Uterus (tissue), 4 donors: Measurements from ENCODE around the gene HEATR5B. TPM values are rescaled to one million over a fixed set of nuclear protein-coding genes. Genes with fewer than 3 reads are reported as not detected.
"Not testable (repeated sequence)": the region's sequence is repeated elsewhere in the genome, so short reads cannot be mapped to it uniquely, and the experiment has no call there.

Source experiments
- DNase-seq, 2 donors: peaks; one replicate each; pipeline ENCODE4 v3.0.0-alpha.2; 2019 to 2020
- H3K27ac ChIP-seq, 2 donors: fragments of 200-600 bp; sonication (generic); 1 replicate in 1 of 2; 2 replicates in 1 of 2; pipeline ENCODE4 v1.5.1; 2016 to 2018
- H3K27me3 ChIP-seq, 2 donors: fragments of 200-600 bp; sonication (generic); one replicate each; pipeline ENCODE4 v1.5.1; 2018 to 2019; ENCODE audit warnings: control low read depth in 1 of 2
- H3K36me3 ChIP-seq, 2 donors: fragments of 200-600 bp; sonication (generic); one replicate each; pipeline ENCODE4 v1.5.1; 2019; ENCODE audit warnings: control low read depth in 1 of 2
- H3K4me1 ChIP-seq, 2 donors: fragments of 200-600 bp; sonication (generic); one replicate each; pipeline ENCODE4 v1.5.1; 2018 to 2019; ENCODE audit warnings: control low read depth in 1 of 2
- H3K4me3 ChIP-seq, 2 donors: fragments of 200-600 bp; sonication (generic); 1 replicate in 1 of 2; 2 replicates in 1 of 2; pipeline ENCODE4 v1.5.1; 2018 to 2019; ENCODE audit warnings: mild to moderate bottlenecking in 1 of 2
- H3K9me3 ChIP-seq, 2 donors: fragments of 200-600 bp; sonication (generic); one replicate each; pipeline ENCODE4 v1.5.1; 2019; ENCODE audit warnings: control low read depth in 1 of 2
- POLR2A ChIP-seq, 2 donors: fragments of 450-650 bp; IDR thresholded peaks; one replicate each; pipeline ENCODE4 v1.6.1; 2016; ENCODE audit warnings: antibody characterized with exemption in 2 of 2, mild to moderate bottlenecking in 1 of 2, moderate library complexity in 1 of 2
- intact Hi-C: fragments of 100-400 bp; cut with DNase I; formaldehyde crosslinking; loops from one replicate; pipeline ENCODE4 v1.15.1; 2023; ENCODE audit warnings: low total_unique reads
- total RNA-seq, 4 donors: library from RNA; depleted of rRNA in 3 of 4; stranded (reverse); fragments of >200 nt in 3 of 4; gene quantifications; one replicate each; pipeline versions ENCODE4 v1.1.0 to v1.2.4, GENCODE V29; 2014 to 2023
- TF ChIP-seq, protein P1 (sequence below), 4 experiments: fragments of 200-600 bp in 2 of 4; fragments of 450-650 bp in 2 of 4; sonication (generic) in 2 of 4; IDR thresholded peaks; one replicate each; pipeline ENCODE4 v1.5.1; 2016 to 2019; ENCODE audit warnings: antibody characterized with exemption in 4 of 4, mild to moderate bottlenecking in 2 of 4, moderate library complexity in 1 of 4
- donor health status: DM: yes; HTN: yes; CAD: no.

The HEATR5B gene
- total RNA-seq, 4 donors from 2014 or later: 17.9 to 90.9 (median 40.4) TPM

DNA sequence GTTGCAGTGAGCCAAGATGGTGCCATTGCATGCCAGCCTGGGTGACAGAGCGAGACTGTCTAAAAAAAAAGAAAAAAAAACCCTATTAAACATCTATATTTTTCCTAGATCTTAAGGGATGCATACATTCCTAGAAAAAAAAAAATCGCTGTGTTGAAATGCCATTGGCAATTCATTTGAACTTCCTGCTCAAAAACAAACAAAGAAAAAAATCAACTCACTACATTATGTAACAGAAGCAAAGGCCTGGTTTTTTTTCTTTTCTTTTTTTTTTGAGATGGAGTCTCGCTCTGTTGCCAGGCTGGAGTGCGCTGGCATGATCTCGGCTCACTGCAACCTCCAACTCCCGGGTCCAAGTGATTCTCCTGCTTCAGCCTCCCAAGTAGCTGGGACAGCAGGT is 96.2 kb downstream of the HEATR5B start:
- DNase-seq: no peak
- Histone ChIP-seq H3K27me3 (no peaks in the 10 kb centered on the region), H3K4me1 (no peaks in the 10 kb centered on the region), H3K4me3 (no peak overlapping the region), H3K36me3 (no peaks in the 10 kb centered on the region), H3K9me3 (no peaks in the 10 kb centered on the region), H3K27ac (no peak overlapping the region)
- intact Hi-C loops: no loop called here
- TF ChIP-seq, protein P1, sequence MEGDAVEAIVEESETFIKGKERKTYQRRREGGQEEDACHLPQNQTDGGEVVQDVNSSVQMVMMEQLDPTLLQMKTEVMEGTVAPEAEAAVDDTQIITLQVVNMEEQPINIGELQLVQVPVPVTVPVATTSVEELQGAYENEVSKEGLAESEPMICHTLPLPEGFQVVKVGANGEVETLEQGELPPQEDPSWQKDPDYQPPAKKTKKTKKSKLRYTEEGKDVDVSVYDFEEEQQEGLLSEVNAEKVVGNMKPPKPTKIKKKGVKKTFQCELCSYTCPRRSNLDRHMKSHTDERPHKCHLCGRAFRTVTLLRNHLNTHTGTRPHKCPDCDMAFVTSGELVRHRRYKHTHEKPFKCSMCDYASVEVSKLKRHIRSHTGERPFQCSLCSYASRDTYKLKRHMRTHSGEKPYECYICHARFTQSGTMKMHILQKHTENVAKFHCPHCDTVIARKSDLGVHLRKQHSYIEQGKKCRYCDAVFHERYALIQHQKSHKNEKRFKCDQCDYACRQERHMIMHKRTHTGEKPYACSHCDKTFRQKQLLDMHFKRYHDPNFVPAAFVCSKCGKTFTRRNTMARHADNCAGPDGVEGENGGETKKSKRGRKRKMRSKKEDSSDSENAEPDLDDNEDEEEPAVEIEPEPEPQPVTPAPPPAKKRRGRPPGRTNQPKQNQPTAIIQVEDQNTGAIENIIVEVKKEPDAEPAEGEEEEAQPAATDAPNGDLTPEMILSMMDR (IDR thresholded peaks at IDR 0.05): no peak
- no peak for TF ChIP-seq POLR2A (IDR thresholded peaks at IDR 0.05)

DNA sequence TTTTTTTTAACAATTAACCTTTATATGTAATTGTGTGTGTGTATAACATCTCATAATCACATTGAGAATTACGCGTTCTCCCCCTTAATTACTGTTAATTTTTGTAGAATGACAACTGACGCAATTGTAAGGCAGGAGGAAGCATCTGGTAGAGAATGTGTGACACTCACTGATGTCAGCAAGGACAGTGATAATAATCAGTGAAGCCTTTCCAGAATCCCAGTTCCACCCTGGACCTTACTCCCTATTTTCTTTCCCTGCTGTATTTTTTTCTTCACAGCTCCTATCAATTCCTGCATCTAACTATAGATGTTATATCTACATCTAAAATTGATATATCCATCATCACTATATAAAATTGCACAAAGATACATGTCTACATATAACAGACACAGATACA is 101.7 kb downstream of the HEATR5B start:
- intact Hi-C loops: no loop called here
- Histone ChIP-seq H3K36me3 (no peaks in the 10 kb centered on the region), H3K9me3 (no peaks in the 10 kb centered on the region), H3K4me1 (no peaks in the 10 kb centered on the region), H3K27me3 (no peaks in the 10 kb centered on the region), H3K27ac (no peak overlapping the region), H3K4me3 (no peak overlapping the region)
- TF ChIP-seq, protein P1 (IDR thresholded peaks at IDR 0.05): no peak
- TF ChIP-seq POLR2A (IDR thresholded peaks at IDR 0.05): no peak
- DNase-seq: no peak

DNA sequence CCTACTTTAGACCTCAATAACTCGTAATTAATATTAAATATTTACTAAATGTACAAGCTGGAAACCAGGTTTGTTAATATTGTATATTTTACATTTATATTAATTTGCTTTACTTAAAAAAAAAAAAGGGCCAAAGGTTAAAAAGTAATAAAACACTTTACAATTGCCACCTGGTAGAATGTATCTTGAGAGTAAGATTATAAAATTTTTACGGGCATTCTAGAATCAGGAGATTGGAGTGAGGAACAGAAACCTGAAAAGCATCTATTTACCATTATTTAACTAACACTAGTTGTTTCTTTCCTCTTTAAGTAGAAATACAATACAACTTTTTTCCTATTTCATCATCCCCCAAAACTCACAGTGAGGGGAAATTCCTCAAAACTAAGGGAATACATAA is 102.3 kb downstream of the HEATR5B start:
- H3K27me3 ChIP-seq: no peaks in the 10 kb centered on the region
- no peaks in the 10 kb centered on the region for H3K4me1 ChIP-seq
- DNase-seq: no peak
- no peaks in the 10 kb centered on the region for H3K9me3 ChIP-seq
- intact Hi-C loops: no loop called here
- no peak overlapping the region for H3K4me3 ChIP-seq
- no peak overlapping the region for H3K27ac ChIP-seq
- TF ChIP-seq POLR2A (IDR thresholded peaks at IDR 0.05): no peak
- TF ChIP-seq, protein P1 (IDR thresholded peaks at IDR 0.05): no peak
- H3K36me3 ChIP-seq: no peaks in the 10 kb centered on the region

DNA sequence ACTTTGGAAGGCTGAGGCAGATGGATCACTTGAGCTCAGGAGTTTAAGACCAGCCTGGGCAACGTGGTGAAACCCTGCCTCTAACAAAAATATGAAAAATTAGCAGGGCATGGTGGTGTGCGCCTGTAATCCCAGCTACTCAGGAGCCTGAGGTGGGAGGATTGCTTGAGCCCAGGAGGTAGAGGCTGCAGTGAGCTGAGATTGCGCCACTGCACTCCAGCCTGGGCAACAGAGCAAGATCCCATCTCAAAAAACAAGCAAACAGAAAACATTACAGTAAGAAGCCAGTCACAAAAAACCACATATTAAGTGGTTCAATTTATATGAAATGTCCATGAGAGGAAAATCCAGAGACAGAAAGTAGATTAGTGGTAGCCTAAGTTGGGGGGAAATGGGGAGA is 105.2 kb downstream of the HEATR5B start:
- H3K4me1 ChIP-seq, H3K4me3 ChIP-seq, H3K27me3 ChIP-seq, H3K36me3 ChIP-seq, DNase-seq, intact Hi-C loops, H3K9me3 ChIP-seq, H3K27ac ChIP-seq: not testable (repeated sequence)

DNA sequence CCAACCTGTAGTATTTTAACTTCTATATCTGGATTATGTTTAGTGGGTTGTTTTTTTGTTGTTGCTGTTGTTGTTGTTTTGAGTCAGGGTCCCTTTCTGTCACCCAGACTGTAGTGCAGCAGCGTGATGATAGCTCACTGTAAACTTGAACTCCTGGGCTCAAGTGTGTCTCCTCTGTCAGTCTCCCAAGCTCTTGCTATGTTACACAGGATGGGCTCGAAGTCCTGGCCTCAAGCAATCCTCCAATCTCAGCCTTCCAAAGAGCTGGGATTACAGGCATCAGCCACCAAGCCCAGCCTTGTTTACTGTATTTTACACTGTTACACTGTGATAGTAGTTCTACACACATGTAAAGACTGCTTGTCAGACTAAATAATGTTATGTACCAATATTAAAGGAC is 108.1 kb downstream of the HEATR5B start:
- TF ChIP-seq, protein P1 (IDR thresholded peaks at IDR 0.05): no peak
- no peak for TF ChIP-seq POLR2A (IDR thresholded peaks at IDR 0.05)
- Histone ChIP-seq H3K9me3 (no peaks in the 10 kb centered on the region), H3K4me3 (no peak overlapping the region), H3K4me1 (no peaks in the 10 kb centered on the region), H3K36me3 (no peaks in the 10 kb centered on the region), H3K27me3 (no peaks in the 10 kb centered on the region), H3K27ac (no peak overlapping the region)
- intact Hi-C loops: no loop called here
- DNase-seq: no peak

DNA sequence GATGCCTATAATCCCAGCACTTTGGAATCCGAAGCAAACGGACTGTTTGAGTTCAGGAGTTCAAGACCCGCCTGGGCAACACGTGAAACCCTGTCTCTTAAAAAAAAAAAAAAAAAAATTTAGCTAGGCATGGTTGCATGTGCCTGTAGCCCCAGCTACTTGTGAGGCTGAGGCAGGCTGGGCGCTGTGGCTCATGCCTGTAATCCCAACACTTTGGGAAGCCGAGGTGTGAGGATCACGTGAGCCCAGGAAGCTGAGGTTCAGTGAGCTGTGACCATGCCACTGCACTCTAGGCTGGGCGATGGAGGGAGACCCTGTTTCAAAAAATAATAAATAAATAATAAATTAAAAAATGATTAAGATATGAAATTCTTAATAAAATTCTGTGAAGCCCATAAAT is 108.9 kb downstream of the HEATR5B start:
- intact Hi-C loops: no loop called here
- Histone ChIP-seq H3K27ac (no peak overlapping the region), H3K4me1 (no peaks in the 10 kb centered on the region), H3K36me3 (no peaks in the 10 kb centered on the region), H3K9me3 (no peaks in the 10 kb centered on the region), H3K4me3 (no peak overlapping the region), H3K27me3 (no peaks in the 10 kb centered on the region)
- no peak for TF ChIP-seq POLR2A (IDR thresholded peaks at IDR 0.05)
- TF ChIP-seq, protein P1 (IDR thresholded peaks at IDR 0.05): no peak
- DNase-seq: no peak
